Transverse colon (tissue), 3 donors: ENCODE data around the gene TPM1.

Source experiments
- POLR2A ChIP-seq: fragments of 450-650 bp; IDR thresholded peaks from one replicate; pipeline ENCODE4 v1.6.1; 2016; ENCODE audit warnings: antibody characterized with exemption, mild to moderate bottlenecking, moderate library complexity
- TF ChIP-seq, protein P1 (sequence below), 5 experiments: fragments of 200-600 bp in 3 of 5; fragments of 450-650 bp in 2 of 5; sonication (generic) in 3 of 5; IDR thresholded peaks; 1 replicate in 2 of 5; 2 replicates in 3 of 5; pipeline ENCODE4 v1.5.1; 2016 to 2017; ENCODE audit warnings: antibody characterized with exemption in 5 of 5, inconsistent platforms in 3 of 5, mild to moderate bottlenecking in 2 of 5, moderate library complexity in 1 of 5

DNA sequence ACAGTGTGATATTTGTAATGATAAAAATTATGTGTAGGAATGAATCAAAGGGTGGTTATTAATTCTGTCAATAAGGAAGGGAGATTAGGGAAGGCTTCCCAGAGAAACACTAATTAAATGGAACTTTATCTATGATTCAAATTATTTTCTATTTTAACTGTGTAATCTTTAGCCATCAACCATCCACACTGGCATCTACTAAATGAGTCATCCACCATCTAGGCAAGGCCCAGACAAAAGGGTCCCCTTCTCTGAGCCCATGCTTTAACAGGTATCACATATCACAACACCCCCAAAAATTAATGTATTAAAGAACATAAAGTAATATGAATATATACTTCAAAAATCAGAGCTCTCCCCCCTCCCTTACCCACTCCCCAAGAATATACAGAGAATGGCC is 19.9 kb upstream of the TPM1 start:
- TF ChIP-seq, protein P1, sequence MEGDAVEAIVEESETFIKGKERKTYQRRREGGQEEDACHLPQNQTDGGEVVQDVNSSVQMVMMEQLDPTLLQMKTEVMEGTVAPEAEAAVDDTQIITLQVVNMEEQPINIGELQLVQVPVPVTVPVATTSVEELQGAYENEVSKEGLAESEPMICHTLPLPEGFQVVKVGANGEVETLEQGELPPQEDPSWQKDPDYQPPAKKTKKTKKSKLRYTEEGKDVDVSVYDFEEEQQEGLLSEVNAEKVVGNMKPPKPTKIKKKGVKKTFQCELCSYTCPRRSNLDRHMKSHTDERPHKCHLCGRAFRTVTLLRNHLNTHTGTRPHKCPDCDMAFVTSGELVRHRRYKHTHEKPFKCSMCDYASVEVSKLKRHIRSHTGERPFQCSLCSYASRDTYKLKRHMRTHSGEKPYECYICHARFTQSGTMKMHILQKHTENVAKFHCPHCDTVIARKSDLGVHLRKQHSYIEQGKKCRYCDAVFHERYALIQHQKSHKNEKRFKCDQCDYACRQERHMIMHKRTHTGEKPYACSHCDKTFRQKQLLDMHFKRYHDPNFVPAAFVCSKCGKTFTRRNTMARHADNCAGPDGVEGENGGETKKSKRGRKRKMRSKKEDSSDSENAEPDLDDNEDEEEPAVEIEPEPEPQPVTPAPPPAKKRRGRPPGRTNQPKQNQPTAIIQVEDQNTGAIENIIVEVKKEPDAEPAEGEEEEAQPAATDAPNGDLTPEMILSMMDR (IDR thresholded peaks at IDR 0.05), result no peak
- TF ChIP-seq POLR2A, result no peak
